DND-41 (cell line): Measurements from ENCODE around the gene ATP8A2.
"Not testable (repeated sequence)": the region's sequence is repeated elsewhere in the genome, so short reads cannot be mapped to it uniquely, and the experiment has no call there.

ENCODE experiments used
- ATAC-seq: fragments of 200-7000 bp; cut with Tn5 transposase; 3 replicates; pipeline ENCODE4 v1.9.1; 2021; ENCODE audit warnings: low read depth; ENCODE audit not compliant: insufficient read depth
- DNase-seq: peaks from one replicate; pipeline ENCODE4 v3.0.0-alpha.2; 2020
- H2AFZ ChIP-seq: 2 replicates; pipeline ENCODE4 v1.6.0; 2012; ENCODE audit warnings: low read depth, low read length
- H3K27ac ChIP-seq: 2 replicates; pipeline ENCODE4 v1.5.1; 2012; ENCODE audit warnings: low read length, inconsistent platforms
- H3K27me3 ChIP-seq: fragments of 200-600 bp; sonication (generic); 2 replicates; pipeline ENCODE4 v1.6.0; 2012; ENCODE audit warnings: low read length, mild to moderate bottlenecking, inconsistent platforms; ENCODE audit not compliant: insufficient read depth, poor library complexity
- H3K36me3 ChIP-seq: 2 replicates; pipeline ENCODE4 v1.5.1; 2012; ENCODE audit warnings: low read length, inconsistent platforms; ENCODE audit not compliant: insufficient read depth
- H3K4me1 ChIP-seq: 2 replicates; pipeline ENCODE4 v1.5.1; 2012; ENCODE audit warnings: mild to moderate bottlenecking, low read length; ENCODE audit not compliant: insufficient read depth
- H3K4me2 ChIP-seq: 2 replicates; pipeline ENCODE4 v1.6.0; 2012; ENCODE audit warnings: mild to moderate bottlenecking, moderate library complexity, low read length, inconsistent platforms; ENCODE audit not compliant: insufficient read depth
- H3K4me3 ChIP-seq, 2 experiments: fragments of 200-600 bp in 1 of 2; shearing (Covaris generic) in 1 of 2; 2 replicates each; pipeline ENCODE4 v1.5.1; 2012 to 2016; ENCODE audit warnings: inconsistent platforms in 2 of 2, low read length in 2 of 2, mild to moderate bottlenecking in 2 of 2, low read depth in 1 of 2, moderate library complexity in 1 of 2
- H3K79me2 ChIP-seq: 2 replicates; pipeline ENCODE4 v1.6.0; 2012; ENCODE audit warnings: low read length, inconsistent platforms; ENCODE audit not compliant: insufficient read depth
- H3K9ac ChIP-seq: 2 replicates; pipeline ENCODE4 v1.6.0; 2012; ENCODE audit warnings: low read depth, mild to moderate bottlenecking, inconsistent platforms, low read length, moderate library complexity
- H3K9me3 ChIP-seq: 2 replicates; pipeline ENCODE4 v1.5.1; 2012; ENCODE audit warnings: low read length, moderate library complexity, mild to moderate bottlenecking, inconsistent platforms; ENCODE audit not compliant: insufficient read depth, severe bottlenecking
- H4K20me1 ChIP-seq: 2 replicates; pipeline ENCODE4 v1.6.0; 2012; ENCODE audit warnings: low read length; ENCODE audit not compliant: insufficient read depth
- EZH2 ChIP-seq: IDR thresholded peaks from 3 replicates; pipeline ENCODE4 v1.6.1; 2012; ENCODE audit warnings: borderline replicate concordance, low read depth, mild to moderate bottlenecking, moderate library complexity, low read length, inconsistent platforms; ENCODE audit not compliant: severe bottlenecking
- TF ChIP-seq, protein P1 (sequence below): IDR thresholded peaks from 2 replicates; pipeline ENCODE4 v1.5.1; 2012; ENCODE audit warnings: borderline replicate concordance, low read length, moderate library complexity, mild to moderate bottlenecking; ENCODE audit not compliant: poor library complexity, severe bottlenecking; ENCODE audit errors: extremely low read depth

The ATP8A2 gene

GRCh38 chr13:25352230-25352629 is 19.5 kb upstream of the ATP8A2 start:
- Histone ChIP-seq H3K79me2 (no peaks in the 10 kb centered on the region), H3K27me3 (peaks cover 3% of the 10 kb centered on the region), H3K4me2 (no peak overlapping the region)

GRCh38 chr13:25352806-25353205 is 19.0 kb upstream of the ATP8A2 start:
- Histone ChIP-seq H3K4me1 (no peaks in the 10 kb centered on the region), H3K4me3 (no peak overlapping the region), H4K20me1 (no peaks in the 10 kb centered on the region), H2AFZ (no peak overlapping the region), H3K4me2 (no peak overlapping the region), H3K27ac (no peak overlapping the region), H3K79me2 (no peaks in the 10 kb centered on the region), H3K36me3 (no peaks in the 10 kb centered on the region), H3K27me3 (peaks cover 3% of the 10 kb centered on the region), H3K9me3 (no peaks in the 10 kb centered on the region), H3K9ac (no peak overlapping the region)
- ATAC-seq (no peak), DNase-seq (no peak)
- TF ChIP-seq, protein P1, sequence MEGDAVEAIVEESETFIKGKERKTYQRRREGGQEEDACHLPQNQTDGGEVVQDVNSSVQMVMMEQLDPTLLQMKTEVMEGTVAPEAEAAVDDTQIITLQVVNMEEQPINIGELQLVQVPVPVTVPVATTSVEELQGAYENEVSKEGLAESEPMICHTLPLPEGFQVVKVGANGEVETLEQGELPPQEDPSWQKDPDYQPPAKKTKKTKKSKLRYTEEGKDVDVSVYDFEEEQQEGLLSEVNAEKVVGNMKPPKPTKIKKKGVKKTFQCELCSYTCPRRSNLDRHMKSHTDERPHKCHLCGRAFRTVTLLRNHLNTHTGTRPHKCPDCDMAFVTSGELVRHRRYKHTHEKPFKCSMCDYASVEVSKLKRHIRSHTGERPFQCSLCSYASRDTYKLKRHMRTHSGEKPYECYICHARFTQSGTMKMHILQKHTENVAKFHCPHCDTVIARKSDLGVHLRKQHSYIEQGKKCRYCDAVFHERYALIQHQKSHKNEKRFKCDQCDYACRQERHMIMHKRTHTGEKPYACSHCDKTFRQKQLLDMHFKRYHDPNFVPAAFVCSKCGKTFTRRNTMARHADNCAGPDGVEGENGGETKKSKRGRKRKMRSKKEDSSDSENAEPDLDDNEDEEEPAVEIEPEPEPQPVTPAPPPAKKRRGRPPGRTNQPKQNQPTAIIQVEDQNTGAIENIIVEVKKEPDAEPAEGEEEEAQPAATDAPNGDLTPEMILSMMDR, result no peak
- TF ChIP-seq EZH2, result no peak

More at GRCh38 chr13:25352230-25352629, 19.5 kb upstream of the ATP8A2 start:
- no peak for ATAC-seq
- TF ChIP-seq, protein P1, result no peak
- TF ChIP-seq EZH2, result no peak
- Histone ChIP-seq H3K27ac (no peak overlapping the region), H3K4me3 (no peak overlapping the region), H3K36me3 (no peaks in the 10 kb centered on the region), H3K9ac (no peak overlapping the region), H3K9me3 (no peaks in the 10 kb centered on the region), H2AFZ (no peak overlapping the region), H3K4me1 (no peaks in the 10 kb centered on the region), H4K20me1 (no peaks in the 10 kb centered on the region)
- no peak for DNase-seq

- no peak for TF ChIP-seq EZH2
- TF ChIP-seq, protein P1, result no peak
- H4K20me1 ChIP-seq, result no peaks in the 10 kb centered on the region
- no peak overlapping the region for H2AFZ ChIP-seq
- no peak overlapping the region for H3K27ac ChIP-seq
- no peaks in the 10 kb centered on the region for H3K36me3 ChIP-seq
- DNase-seq, result no peak
- H3K27me3 ChIP-seq, result peaks cover 3% of the 10 kb centered on the region
- no peak overlapping the region for H3K4me2 ChIP-seq
- no peaks in the 10 kb centered on the region for H3K4me1 ChIP-seq
- ATAC-seq, result no peak
- no peak overlapping the region for H3K9ac ChIP-seq
- no peaks in the 10 kb centered on the region for H3K79me2 ChIP-seq
- no peaks in the 10 kb centered on the region for H3K9me3 ChIP-seq
- no peak overlapping the region for H3K4me3 ChIP-seq
Measured at GRCh38 chr13:25353344-25353743, 18.4 kb upstream of the ATP8A2 start.

DNA sequence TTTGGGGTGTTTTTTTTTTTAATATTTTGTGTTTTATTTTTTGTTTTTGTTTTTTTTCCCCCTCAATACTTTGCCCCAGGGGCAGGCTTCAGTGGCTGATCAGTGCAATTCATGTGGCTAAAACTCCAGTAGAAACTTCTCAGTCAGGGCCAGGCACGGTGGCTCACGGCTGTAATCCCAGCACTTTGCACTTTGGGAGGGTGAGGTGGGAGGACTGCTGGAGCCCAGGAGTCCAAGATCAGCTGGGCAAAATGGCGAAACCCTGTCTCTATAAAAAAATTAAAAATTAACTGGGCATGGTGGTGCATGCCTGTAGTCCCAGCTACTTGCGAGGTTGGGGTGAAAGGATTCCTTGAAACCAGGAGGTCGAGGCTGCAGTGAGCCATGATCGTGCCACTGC is 17.4 kb upstream of the ATP8A2 start:
- no peak for DNase-seq

DNA sequence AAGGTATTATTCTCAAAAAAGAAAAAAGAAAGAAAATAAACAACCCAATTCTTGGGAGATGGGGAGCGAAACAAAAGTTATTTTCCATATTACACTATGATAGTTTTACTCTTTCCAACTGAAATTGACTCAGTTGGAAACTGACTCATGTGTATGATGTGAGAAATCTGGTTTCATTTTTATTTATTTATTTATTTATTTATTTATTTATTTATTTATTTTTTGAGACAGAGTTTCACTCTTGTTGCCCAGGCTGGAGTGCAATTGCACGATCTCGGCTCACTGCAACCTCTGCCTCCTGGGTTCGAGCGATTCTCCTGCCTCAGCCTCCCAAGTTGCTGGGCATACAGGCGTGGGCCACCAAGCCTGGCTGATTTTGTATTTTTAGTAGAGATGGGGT is 11.3 kb upstream of the ATP8A2 start:
- not testable (repeated sequence) for ATAC-seq, H3K27me3 ChIP-seq, H3K79me2 ChIP-seq, H3K36me3 ChIP-seq, H3K4me3 ChIP-seq, H3K27ac ChIP-seq, H3K9me3 ChIP-seq, H3K4me1 ChIP-seq, H2AFZ ChIP-seq, H3K4me2 ChIP-seq, H3K9ac ChIP-seq, H4K20me1 ChIP-seq, DNase-seq

More for the DNA sequence above, 17.4 kb upstream of the ATP8A2 start:
- Histone ChIP-seq H3K4me2 (no peak overlapping the region), H3K27ac (no peak overlapping the region), H3K4me1 (no peaks in the 10 kb centered on the region), H3K9me3 (no peaks in the 10 kb centered on the region), H3K79me2 (no peaks in the 10 kb centered on the region), H3K36me3 (no peaks in the 10 kb centered on the region), H4K20me1 (no peaks in the 10 kb centered on the region), H3K9ac (no peak overlapping the region), H3K4me3 (no peak overlapping the region), H2AFZ (no peak overlapping the region), H3K27me3 (peaks cover 3% of the 10 kb centered on the region)
- TF ChIP-seq, protein P1, result no peak
- TF ChIP-seq EZH2, result no peak
- ATAC-seq, result no peak
